WI38 (cell line): ENCODE data around the gene RNF41.

Experiments
- H3K4me3 ChIP-seq: 2 replicates; pipeline ENCODE4 v1.5.1; 2011; ENCODE audit warnings: low read depth, mild to moderate bottlenecking, control low read depth, low read length
- CTCF ChIP-seq: IDR thresholded peaks from 2 replicates; pipeline ENCODE4 v1.5.1; 2012; ENCODE audit warnings: low read depth, mild to moderate bottlenecking, control low read depth, low read length

Gene RNF41

GRCh38 chr12:56242986-56243385 lies 21.3 kb upstream of the RNF41 start:
- no peak overlapping the region for H3K4me3 ChIP-seq
- TF ChIP-seq CTCF: no peak

- H3K4me3 ChIP-seq: no peak overlapping the region
- TF ChIP-seq CTCF: no peak
Observed at GRCh38 chr12:56241424-56242303, 19.9 kb upstream of the RNF41 start.

GRCh38 chr12:56237552-56237951 lies 15.8 kb upstream of the RNF41 start:
- TF ChIP-seq CTCF: no peak
- no peak overlapping the region for H3K4me3 ChIP-seq

GRCh38 chr12:56236985-56237384 lies 15.3 kb upstream of the RNF41 start:
- H3K4me3 ChIP-seq: no peak overlapping the region
- no peak for TF ChIP-seq CTCF

- H3K4me3 ChIP-seq: no peak overlapping the region
- no peak for TF ChIP-seq CTCF
Observed at GRCh38 chr12:56236091-56236490, 14.4 kb upstream of the RNF41 start.

- TF ChIP-seq CTCF: no peak
- no peak overlapping the region for H3K4me3 ChIP-seq
Observed at GRCh38 chr12:56234746-56235436, 13.2 kb upstream of the RNF41 start.

- no peak overlapping the region for H3K4me3 ChIP-seq
- no peak for TF ChIP-seq CTCF
Observed at GRCh38 chr12:56231184-56231582, 9.5 kb upstream of the RNF41 start.
